GM23338 (cell line): ENCODE measurements around the gene RRAD.

ENCODE experiments used
- CREB1 ChIP-seq: fragments of 250-450 bp; sonication (Bioruptor Pico); IDR thresholded peaks from 2 replicates; pipeline ENCODE4 v1.5.0; 2020; ENCODE audit warnings: low read depth, mild to moderate bottlenecking, moderate library complexity
- EZH2 ChIP-seq: fragments of 200-600 bp; sonication (generic); IDR thresholded peaks from one replicate; pipeline ENCODE4 v1.8.0; 2017; ENCODE audit warnings: antibody characterized with exemption, mild to moderate bottlenecking, low read depth; ENCODE audit not compliant: unreplicated experiment
- EZH2phosphoT487 ChIP-seq: fragments of 200-600 bp; sonication (generic); IDR thresholded peaks from one replicate; pipeline ENCODE4 v1.8.1; 2018; ENCODE audit warnings: antibody characterized with exemption; ENCODE audit not compliant: unreplicated experiment
- POLR2AphosphoS5 ChIP-seq: IDR thresholded peaks from 2 replicates; pipeline ENCODE4 v1.6.1; 2016; ENCODE audit warnings: antibody characterized with exemption, low read depth
- TF ChIP-seq, protein P1 (sequence below): IDR thresholded peaks from one replicate; pipeline ENCODE4 v1.6.1; 2018; ENCODE audit warnings: antibody characterized with exemption; ENCODE audit not compliant: unreplicated experiment
- TF ChIP-seq, protein P2 (sequence below), 2 experiments: fragments of 200-600 bp in 1 of 2; sonication (generic) in 1 of 2; conservative IDR thresholded peaks; 2 replicates each; pipeline versions ENCODE4 v1.5.1 to v1.6.1; 2016 to 2017; ENCODE audit warnings: antibody characterized with exemption in 2 of 2, low read depth in 2 of 2, mild to moderate bottlenecking in 2 of 2, moderate library complexity in 1 of 2
- TF ChIP-seq, protein P3 (sequence below): fragments of 250-450 bp; sonication (Bioruptor Pico); IDR thresholded peaks from 2 replicates; pipeline ENCODE4 v1.5.0; 2020; ENCODE audit warnings: mild to moderate bottlenecking, moderate library complexity
- TF ChIP-seq, protein P4 (sequence below): IDR thresholded peaks from 2 replicates; pipeline ENCODE4 v1.6.1; 2016; ENCODE audit warnings: antibody characterized with exemption

DNA sequence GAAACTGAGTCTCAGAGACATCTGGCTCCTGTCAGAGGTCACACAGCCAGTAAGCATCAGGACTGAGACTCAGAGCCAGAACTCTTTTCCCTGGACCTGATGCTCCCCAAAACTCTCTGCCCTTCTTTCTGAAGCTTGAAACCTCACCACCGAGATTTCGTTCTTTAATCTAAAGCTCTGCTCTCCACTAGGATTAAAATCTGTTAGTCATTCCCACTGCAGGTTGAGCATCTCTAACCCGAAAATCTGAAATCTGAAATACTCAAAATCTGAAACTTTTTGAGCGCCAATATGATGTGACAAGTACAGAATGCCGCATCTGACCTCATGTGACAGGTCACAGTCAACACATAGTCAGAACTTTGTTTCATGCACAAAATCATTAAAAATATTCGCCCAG, 8.8 kb downstream of the RRAD start:
- TF ChIP-seq, protein P1, sequence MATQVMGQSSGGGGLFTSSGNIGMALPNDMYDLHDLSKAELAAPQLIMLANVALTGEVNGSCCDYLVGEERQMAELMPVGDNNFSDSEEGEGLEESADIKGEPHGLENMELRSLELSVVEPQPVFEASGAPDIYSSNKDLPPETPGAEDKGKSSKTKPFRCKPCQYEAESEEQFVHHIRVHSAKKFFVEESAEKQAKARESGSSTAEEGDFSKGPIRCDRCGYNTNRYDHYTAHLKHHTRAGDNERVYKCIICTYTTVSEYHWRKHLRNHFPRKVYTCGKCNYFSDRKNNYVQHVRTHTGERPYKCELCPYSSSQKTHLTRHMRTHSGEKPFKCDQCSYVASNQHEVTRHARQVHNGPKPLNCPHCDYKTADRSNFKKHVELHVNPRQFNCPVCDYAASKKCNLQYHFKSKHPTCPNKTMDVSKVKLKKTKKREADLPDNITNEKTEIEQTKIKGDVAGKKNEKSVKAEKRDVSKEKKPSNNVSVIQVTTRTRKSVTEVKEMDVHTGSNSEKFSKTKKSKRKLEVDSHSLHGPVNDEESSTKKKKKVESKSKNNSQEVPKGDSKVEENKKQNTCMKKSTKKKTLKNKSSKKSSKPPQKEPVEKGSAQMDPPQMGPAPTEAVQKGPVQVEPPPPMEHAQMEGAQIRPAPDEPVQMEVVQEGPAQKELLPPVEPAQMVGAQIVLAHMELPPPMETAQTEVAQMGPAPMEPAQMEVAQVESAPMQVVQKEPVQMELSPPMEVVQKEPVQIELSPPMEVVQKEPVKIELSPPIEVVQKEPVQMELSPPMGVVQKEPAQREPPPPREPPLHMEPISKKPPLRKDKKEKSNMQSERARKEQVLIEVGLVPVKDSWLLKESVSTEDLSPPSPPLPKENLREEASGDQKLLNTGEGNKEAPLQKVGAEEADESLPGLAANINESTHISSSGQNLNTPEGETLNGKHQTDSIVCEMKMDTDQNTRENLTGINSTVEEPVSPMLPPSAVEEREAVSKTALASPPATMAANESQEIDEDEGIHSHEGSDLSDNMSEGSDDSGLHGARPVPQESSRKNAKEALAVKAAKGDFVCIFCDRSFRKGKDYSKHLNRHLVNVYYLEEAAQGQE, result no peak
- TF ChIP-seq, protein P2, sequence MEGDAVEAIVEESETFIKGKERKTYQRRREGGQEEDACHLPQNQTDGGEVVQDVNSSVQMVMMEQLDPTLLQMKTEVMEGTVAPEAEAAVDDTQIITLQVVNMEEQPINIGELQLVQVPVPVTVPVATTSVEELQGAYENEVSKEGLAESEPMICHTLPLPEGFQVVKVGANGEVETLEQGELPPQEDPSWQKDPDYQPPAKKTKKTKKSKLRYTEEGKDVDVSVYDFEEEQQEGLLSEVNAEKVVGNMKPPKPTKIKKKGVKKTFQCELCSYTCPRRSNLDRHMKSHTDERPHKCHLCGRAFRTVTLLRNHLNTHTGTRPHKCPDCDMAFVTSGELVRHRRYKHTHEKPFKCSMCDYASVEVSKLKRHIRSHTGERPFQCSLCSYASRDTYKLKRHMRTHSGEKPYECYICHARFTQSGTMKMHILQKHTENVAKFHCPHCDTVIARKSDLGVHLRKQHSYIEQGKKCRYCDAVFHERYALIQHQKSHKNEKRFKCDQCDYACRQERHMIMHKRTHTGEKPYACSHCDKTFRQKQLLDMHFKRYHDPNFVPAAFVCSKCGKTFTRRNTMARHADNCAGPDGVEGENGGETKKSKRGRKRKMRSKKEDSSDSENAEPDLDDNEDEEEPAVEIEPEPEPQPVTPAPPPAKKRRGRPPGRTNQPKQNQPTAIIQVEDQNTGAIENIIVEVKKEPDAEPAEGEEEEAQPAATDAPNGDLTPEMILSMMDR (conservative IDR thresholded peaks at IDR 0.05; ENCODE audit: low read depth in 2 of 2), result no peak
- TF ChIP-seq, protein P3, sequence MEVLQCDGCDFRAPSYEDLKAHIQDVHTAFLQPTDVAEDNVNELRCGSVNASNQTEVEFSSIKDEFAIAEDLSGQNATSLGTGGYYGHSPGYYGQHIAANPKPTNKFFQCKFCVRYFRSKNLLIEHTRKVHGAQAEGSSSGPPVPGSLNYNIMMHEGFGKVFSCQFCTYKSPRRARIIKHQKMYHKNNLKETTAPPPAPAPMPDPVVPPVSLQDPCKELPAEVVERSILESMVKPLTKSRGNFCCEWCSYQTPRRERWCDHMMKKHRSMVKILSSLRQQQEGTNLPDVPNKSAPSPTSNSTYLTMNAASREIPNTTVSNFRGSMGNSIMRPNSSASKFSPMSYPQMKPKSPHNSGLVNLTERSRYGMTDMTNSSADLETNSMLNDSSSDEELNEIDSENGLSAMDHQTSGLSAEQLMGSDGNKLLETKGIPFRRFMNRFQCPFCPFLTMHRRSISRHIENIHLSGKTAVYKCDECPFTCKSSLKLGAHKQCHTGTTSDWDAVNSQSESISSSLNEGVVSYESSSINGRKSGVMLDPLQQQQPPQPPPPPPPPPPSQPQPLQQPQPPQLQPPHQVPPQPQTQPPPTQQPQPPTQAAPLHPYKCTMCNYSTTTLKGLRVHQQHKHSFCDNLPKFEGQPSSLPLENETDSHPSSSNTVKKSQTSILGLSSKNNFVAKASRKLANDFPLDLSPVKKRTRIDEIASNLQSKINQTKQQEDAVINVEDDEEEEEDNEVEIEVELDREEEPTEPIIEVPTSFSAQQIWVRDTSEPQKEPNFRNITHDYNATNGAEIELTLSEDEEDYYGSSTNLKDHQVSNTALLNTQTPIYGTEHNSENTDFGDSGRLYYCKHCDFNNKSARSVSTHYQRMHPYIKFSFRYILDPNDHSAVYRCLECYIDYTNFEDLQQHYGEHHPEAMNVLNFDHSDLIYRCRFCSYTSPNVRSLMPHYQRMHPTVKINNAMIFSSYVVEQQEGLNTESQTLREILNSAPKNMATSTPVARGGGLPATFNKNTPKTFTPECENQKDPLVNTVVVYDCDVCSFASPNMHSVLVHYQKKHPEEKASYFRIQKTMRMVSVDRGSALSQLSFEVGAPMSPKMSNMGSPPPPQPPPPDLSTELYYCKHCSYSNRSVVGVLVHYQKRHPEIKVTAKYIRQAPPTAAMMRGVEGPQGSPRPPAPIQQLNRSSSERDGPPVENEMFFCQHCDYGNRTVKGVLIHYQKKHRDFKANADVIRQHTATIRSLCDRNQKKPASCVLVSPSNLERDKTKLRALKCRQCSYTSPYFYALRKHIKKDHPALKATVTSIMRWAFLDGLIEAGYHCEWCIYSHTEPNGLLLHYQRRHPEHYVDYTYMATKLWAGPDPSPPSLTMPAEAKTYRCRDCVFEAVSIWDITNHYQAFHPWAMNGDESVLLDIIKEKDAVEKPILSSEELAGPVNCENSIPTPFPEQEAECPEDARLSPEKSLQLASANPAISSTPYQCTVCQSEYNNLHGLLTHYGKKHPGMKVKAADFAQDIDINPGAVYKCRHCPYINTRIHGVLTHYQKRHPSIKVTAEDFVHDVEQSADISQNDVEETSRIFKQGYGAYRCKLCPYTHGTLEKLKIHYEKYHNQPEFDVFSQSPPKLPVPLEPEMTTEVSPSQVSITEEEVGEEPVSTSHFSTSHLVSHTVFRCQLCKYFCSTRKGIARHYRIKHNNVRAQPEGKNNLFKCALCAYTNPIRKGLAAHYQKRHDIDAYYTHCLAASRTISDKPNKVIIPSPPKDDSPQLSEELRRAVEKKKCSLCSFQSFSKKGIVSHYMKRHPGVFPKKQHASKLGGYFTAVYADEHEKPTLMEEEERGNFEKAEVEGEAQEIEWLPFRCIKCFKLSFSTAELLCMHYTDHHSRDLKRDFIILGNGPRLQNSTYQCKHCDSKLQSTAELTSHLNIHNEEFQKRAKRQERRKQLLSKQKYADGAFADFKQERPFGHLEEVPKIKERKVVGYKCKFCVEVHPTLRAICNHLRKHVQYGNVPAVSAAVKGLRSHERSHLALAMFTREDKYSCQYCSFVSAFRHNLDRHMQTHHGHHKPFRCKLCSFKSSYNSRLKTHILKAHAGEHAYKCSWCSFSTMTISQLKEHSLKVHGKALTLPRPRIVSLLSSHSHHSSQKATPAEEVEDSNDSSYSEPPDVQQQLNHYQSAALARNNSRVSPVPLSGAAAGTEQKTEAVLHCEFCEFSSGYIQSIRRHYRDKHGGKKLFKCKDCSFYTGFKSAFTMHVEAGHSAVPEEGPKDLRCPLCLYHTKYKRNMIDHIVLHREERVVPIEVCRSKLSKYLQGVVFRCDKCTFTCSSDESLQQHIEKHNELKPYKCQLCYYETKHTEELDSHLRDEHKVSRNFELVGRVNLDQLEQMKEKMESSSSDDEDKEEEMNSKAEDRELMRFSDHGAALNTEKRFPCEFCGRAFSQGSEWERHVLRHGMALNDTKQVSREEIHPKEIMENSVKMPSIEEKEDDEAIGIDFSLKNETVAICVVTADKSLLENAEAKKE (CRISPR knock-in tag), result no peak
- TF ChIP-seq EZH2 (no peak), EZH2phosphoT487 (no peak), CREB1 (CRISPR knock-in tag) (no peak), POLR2AphosphoS5 (no peak)
- TF ChIP-seq, protein P4, sequence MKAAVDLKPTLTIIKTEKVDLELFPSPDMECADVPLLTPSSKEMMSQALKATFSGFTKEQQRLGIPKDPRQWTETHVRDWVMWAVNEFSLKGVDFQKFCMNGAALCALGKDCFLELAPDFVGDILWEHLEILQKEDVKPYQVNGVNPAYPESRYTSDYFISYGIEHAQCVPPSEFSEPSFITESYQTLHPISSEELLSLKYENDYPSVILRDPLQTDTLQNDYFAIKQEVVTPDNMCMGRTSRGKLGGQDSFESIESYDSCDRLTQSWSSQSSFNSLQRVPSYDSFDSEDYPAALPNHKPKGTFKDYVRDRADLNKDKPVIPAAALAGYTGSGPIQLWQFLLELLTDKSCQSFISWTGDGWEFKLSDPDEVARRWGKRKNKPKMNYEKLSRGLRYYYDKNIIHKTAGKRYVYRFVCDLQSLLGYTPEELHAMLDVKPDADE, result no peak
